HUDEP-2 (cell line): ENCODE data around the gene MAGEB3.
"Not testable (repeated sequence)": the region's sequence is repeated elsewhere in the genome, so short reads cannot be mapped to it uniquely, and the experiment has no call there.

Source experiments
- DNase-seq, 76 experiments: peaks; one replicate each; lab custom pipeline; 2025; ENCODE audit not compliant: unreplicated experiment in 76 of 76; lab: John Stamatoyannopoulos, UW

MAGEB3 gene, protein sequence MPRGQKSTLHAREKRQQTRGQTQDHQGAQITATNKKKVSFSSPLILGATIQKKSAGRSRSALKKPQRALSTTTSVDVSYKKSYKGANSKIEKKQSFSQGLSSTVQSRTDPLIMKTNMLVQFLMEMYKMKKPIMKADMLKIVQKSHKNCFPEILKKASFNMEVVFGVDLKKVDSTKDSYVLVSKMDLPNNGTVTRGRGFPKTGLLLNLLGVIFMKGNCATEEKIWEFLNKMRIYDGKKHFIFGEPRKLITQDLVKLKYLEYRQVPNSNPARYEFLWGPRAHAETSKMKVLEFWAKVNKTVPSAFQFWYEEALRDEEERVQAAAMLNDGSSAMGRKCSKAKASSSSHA

DNA sequence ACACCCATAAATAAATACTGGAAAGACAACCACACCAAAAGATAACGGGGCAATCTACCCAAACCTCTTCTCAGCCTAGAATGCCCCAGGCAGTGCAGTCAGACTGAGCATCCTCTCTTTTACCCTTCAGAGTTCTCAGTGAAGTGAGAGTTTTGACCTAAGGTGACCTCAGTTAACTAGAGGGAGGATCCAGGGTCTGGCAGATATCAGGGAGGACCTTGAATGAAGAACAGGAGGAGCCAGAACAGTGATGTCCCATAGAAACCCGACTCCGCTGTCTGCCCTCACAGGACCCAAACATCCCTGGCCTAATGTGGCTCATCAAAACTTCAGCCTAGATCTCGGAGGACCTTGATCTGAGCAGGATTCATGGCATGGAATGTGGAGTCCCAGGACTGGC, at the start of gene MAGEB3:
Gene MAGEB3 (plus strand): TSS at position 263 of the 400 bp plus-strand sequence. CDS start 5,268 bp downstream, outside the sequence.
- DNase-seq: no peak

DNA sequence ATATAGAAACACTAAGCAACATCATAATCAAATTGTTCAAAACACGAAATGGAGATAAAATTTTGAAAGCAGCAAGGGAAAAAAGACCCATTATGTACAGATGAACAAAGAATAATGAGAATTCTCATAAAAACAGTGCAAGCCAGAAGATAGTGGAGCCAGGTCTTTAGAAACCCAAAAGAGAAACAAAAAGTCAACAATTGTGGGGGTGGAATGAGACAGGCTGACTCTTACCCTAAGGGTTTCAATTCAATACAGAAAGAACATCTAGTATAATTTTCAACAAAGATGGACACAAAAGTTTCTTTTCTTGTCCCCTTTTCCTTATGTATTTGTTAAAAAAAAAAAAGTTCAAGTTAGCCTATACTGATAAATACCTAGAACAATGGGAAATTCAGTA, 49.1 kb upstream of the MAGEB3 start:
- no peak for DNase-seq

DNA sequence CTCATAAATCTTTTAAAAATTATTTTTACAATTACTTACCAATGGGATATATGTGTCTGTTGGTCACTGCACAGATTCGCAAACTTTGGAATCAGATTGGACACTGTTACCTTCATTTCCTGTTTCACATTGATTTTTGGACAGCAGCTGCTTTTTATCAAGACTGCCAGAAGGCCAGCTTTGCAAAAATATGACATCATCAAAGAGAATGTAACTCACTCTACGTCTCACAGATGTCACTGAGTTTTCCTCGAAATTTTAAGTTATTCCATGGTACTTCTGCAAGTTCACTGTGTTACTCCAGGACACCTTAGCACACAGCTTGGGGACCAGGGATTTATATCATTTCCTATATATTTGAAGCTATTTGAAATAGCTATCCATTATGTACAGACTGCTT, 46.9 kb upstream of the MAGEB3 start:
- no peak for DNase-seq

DNA sequence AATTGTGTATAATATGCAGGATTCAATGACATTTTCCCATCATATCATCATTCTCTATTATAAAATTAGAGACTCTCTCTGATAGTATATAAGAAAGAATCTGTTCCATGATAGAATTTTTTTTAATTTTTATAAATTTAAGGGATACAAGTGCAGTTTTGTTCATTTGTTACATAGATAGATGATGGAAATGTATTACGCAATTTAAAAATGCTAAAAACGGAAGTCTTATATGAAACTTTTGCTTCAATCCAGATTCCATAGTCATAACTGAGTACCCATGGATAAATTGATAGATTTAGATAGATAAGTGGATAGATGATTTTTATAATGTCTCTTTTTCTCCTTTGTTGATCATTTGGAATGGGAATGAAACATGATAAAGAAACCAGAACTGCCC, 40.0 kb upstream of the MAGEB3 start:
- DNase-seq: no peak

DNA sequence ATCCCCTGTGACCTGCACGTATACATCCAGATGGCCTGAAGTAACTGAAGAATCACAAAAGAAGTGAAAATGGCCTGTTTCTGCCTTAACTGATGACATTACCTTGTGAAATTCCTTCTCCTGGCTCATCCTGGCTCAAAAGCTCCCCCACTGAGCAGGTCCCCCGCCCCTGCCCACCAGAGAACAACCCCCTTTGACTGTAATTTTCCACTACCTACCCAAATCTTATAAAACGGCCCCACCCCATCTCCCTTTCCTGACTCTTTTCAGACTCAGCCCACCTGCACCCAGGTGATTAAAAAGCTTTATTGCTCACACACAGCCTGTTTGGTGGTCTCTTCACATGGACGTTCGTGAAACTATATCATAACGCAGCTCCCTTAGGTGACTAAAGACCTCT, 36.5 kb upstream of the MAGEB3 start:
- not testable (repeated sequence) for DNase-seq

DNA sequence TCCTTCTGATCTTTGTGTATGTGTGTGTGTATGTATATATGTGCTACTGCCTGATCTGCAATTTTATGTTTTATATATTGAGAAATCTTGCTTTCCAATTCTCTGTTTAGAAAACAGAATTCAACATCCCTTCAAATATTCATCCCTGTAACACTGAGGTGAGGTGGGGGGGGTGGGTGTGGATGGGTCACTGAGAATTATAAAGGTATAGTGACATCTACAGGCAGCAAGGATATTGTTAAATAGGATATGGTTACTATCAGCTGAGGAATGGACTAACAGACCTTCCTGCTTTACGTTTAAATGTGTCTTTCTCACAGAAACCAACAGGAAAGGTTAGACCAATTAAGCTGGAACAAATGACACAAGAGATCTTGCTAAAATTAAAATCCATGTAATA, 34.1 kb upstream of the MAGEB3 start:
- DNase-seq: peak in 2 of 76 experiments; percentile 0

DNA sequence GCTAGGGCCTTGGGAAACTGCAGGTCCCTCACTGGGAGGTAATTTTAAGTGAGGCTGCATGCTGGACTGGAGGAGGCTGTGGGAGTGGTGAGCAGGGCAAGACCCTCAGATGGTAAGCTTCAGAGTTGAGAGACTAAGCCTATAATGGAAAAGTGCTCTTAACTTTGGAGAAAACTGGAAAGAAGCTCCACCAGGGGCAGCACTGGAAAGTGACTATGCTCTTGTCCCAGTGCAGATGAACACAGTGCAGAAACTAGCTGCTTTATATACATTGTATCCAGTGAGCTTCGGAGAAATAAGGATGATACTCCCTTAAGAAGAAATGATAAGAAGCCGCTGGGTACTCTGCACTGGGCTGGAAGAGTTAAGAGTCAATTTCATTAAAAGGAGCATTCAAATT, 18.3 kb upstream of the MAGEB3 start:
- DNase-seq: no peak

DNA sequence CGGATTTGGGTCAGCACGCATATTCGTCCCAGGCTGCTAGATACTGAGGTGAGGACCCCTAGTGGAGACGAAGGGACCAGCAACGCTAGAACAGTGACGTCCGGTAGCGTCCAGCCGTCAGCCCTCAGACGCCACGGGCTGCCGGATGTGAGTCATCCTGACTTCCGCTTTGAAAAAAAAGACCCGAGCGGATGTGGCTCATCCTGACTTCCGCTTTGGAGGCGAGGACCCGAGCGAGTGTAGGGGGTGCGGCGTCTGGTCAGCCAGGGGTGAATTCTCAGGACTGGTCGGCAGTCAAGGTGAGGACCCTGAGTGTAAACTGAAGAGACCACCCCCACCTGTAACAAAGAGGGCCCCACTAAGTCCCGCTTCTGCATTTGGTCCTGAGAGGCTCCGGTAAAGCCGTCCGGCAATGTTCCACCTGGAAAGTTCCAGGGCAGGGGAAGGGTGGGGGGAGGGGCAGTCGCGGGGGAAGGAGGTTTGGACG, 15.1 kb upstream of the MAGEB3 start, which contains the start of gene MAGEB2:
Gene MAGEB2 (plus strand): TSS at position 207 of the 487 bp plus-strand sequence. CDS start 3,018 bp downstream, outside the sequence.
- no peak for DNase-seq

DNA sequence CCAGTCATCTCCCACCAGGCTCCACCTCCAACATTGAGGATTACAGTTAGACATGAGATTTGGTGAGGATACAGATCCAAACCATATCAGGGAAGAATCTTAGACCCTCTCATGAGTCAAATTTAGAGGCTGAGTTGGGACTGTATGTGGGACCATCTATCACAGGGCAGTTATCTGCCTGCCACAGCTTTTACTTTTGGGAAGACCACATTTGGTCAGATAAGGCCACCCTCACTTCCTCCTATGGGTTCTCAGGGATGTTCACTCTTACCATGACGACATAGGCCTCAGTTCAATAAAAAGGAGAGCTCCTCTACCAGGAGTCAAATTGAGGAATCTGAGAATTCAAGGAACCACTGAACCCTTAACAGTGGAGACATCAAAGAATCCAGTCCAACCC, 13.0 kb upstream of the MAGEB3 start:
- peak in 4 of 76 experiments; percentile 1 to 17 (median 8) for DNase-seq

DNA sequence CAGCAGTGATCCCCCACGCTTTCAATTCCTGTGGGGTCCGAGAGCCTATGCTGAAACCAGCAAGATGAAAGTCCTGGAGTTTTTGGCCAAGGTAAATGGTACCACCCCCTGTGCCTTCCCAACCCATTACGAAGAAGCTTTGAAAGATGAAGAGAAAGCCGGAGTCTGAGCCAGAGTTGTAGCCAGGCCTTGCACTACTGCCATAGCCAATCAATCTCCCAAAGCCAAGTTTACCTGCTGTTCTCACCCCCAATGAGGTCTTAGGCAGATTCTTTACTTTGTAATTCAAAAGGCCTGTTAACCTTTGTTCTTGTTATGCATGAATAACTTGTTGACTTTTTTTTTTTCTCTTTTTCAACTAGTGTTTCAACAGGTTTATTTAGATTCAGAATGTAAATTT, 11.1 kb upstream of the MAGEB3 start:
- no peak for DNase-seq

DNA sequence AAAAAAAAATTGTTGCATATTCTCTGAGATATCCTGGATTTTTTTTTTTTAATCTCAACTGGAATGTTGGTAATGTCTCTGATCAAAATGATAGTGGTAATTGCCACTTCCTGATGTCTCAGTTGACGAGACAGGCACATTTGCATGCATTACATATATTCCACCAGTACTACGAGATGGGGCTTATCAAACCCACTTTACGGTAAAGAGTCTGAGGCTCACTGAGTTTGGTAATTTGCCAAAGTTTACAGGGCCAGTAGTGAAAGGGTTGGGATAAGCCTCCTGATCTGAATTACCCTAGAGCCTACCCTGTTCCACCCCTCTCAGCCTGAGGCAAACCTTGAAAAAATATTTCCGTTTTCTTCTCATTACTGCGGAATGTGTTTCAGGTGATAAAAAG, 9.8 kb upstream of the MAGEB3 start:
- peak in 8 of 76 experiments; percentile 2 to 38 (median 8) for DNase-seq

DNA sequence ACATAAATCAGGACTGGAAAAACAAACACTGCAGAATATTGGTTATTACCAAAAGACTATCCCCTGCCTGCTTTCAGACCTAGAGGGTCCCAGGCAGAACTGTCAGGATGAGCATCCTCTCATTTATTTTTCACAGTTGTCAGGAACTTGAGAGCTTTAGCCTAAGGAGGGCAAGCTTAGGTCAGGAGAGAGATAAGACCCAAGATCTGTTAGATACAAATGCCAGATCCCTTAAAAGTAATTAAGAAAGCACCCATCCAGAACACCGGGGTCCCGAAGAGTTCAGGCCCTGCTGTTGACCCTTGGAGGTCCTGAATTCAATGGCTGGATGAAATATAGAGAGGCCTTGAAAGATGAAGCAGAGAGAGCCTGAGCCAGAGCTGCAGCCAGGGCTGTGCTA, 5.9 kb upstream of the MAGEB3 start:
- DNase-seq: no peak

DNA sequence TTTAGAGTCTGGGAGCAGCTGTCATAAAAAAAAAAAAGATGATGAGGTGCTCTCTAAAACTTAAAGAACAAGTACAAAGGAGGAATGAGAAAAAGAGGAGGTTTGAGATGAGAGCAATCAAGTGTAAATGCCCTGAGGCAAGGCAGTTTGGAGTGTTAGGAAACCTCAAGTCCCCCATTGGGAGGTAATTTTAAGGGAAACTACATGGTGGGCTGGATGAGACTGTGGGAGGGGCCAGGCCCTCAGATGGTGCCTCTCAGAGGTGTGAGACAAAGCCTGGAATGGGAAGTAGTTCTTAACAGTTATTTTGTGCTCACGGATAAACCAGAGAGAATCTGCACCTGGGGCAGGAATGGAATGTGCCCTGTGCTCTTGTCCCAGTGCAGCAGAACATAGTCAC, 1.9 kb upstream of the MAGEB3 start:
- no peak for DNase-seq

DNA sequence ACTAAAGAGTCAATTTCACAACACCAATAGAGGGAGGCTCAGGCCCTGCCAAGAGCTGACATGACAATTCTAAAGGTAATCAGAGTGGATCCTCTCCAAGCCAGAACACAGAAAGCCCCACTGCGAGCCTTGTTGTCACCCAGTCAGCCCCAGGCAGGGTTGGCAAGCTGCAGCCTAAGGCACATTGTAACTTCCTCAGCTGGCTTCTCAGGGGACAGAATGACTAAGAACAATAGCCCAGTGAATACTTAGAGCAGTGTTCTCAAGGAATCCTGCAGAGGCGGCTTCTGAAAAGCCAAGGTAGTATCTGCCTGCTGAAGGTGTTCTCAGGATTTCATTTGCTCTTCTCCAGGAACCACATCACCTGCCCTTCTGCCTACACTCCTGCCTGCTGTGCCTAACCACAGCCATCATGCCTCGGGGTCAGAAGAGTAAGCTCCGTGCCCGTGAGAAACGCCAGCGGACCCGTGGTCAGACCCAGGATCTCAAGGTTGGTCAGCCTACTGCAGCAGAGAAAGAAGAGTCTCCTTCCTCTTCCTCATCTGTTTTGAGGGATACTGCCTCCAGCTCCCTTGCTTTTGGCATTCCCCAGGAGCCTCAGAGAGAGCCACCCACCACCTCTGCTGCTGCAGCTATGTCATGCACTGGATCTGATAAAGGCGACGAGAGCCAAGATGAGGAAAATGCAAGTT, 11.4 kb downstream of the MAGEB3 start, which contains the start of gene MAGEB4:
Gene MAGEB4 (plus strand): TSS at position 277 of the 692 bp plus-strand sequence. CDS start 136 bp downstream, at position 413.
- DNase-seq: no peak

DNA sequence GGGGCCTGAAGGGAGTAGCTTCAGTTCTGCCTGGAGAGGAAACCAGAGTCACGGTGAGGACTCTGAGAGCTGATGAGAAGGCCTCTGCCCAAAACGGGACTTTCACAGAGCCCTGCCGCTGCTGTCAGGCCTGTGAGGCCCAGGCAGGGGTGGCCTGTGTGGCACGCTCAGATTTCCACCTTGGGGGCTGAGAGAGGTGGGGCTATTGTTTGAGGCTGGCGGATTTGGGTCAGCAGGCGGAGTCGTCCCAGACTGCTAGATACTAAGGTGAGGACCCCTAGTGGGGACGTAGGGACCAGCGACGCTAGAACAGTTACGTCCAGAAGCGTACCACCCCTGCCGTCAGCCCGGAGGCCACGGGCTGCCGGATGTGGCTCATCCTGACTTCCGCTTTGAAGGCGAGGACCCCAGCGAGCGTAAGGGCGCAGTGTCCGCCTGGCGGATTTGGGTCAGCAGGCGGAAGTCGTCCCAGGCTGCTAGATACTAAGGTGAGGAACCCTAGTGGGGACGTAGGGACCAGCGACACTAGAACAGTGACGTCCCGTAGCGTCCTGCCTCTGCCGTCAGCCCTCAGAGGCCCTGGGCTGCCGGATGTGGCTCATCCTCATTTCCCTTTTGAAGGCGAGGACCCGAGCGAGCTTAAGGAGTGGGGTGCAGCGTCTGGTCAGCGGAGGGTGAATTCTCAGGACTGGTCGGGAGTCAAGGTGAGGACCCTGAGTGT, 16.5 kb downstream of the MAGEB3 start, which contains the start of gene MAGEB1:
Gene MAGEB1 (plus strand): TSS at position 378 of the 721 bp plus-strand sequence. CDS start 3,348 bp downstream, outside the sequence.
- DNase-seq: no peak

DNA sequence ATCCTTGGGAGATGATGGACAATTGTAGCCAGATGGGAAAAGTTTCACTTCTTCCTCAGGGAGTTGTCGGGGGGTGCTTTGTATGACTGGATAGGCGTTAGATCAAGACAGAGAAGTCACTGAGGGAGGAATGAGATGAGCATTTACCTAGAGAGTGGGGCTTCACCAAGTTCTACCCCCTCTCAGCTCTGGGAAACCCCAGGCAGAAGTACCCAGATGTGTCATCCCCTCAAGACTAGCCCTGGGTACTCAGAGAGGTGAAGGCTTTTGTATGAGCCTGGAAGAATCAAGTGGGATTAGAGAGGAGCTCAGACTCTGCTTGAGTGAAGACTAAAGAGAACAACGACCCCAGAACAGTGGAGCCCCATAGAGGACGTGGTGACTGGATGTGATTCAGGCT, 18.4 kb downstream of the MAGEB3 start:
- DNase-seq: no peak

DNA sequence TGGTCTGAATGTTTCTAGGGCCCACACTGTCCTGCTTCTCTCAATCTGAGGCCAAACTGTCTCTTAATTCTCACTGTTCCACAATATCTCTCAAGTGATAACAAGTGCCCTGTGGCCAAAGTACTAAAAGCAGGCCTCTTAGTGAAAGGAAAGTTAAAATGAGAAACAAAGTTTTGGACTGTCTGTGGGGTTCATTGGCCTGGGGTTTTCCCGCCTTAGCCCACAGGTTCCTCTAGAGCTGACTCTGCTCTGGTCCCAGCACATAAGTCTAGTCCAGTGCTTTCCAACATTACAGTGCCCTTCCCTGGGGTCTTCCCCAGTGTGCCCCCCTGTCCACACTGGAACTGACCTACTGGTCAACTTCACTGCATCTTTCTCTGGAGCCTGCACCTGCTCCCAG, 22.8 kb downstream of the MAGEB3 start:
- DNase-seq: no peak

DNA sequence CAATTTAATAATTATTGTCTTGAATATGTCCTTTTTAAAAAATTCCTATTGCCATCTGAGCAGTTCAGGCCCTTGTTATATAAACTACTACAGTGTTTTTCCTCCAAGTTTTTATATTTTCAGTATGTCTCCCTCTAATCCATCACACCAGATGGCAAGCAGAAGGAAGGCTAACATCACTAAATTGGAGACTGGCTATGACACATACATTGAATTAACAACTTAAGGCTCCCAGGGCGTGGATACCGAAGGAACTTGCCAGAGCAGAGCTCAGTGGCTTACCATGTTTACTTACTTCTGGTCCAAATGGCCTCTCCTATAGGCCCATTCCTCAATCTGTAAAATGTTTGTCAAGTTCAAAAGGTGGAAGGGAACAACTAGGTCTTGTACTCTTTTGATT, 29.5 kb downstream of the MAGEB3 start:
- no peak for DNase-seq

DNA sequence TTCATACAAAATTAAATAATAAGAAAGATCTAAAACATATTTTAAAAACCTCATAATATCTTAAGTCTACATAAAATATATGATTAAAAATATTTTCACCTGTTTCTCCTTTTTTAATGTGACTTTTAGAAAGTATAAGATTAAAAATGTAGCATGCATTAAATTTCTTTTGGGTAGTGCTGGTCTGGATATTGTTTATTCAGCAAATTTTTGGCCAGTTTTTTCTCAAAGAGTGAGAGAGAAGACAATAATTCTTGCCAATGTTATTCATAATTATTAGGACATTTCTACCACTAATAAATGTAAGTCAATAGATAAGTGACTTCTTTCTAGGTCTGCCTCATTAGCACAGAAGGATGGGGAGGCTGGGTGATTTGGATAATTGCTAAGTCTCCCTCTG, 30.6 kb downstream of the MAGEB3 start:
- no peak for DNase-seq

DNA sequence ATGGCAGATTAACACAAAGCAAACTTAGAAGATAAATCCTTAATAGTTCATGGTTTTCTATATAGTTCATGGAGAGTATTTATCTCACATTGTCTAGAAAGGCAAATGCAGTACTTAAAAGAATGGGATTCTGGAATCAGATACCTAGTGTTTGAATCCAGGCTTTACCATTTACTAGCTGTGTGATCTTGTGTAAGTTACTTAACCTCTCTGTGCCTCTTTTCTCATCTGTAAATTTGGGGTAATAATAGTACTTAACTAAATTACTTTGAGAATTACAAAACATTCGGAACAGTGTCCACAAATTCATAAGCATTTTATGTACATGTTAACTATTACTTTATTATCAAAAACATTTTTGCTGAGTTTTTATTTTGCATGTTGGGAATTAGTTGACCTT, 32.3 kb downstream of the MAGEB3 start:
- DNase-seq: no peak

DNA sequence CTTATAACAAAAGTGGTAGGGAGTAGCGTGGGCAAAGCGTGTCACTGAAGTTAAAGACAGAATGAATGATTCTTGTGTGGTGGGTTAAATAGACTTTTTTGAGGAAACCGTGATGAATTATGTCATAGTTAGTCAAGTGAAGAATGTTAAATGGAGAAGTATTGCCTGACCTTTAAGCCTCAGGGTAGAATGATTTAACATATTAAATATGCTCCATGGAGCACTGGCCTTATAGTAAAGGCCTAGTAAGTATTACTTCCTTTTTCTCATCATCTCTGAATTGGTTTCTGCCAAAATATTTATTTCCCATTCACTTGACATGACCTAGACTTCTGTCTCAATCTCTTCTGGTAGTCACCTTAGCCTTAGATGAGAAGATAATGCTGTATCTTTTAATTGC, 40.2 kb downstream of the MAGEB3 start:
- no peak for DNase-seq
